HepG2 (cell line): Measurements from ENCODE around the gene OGFR. TPM values are rescaled to one million over a fixed set of nuclear protein-coding genes. Genes with fewer than 3 reads are reported as not detected.
A peak's percentile ranks its signal among the peaks of the same experiment; 100 is the strongest.

Experiments
- FOXO1 ChIP-seq: sonication (generic); formaldehyde crosslinking; IDR thresholded peaks from 2 replicates; pipeline ENCODE4 v1.4.0; 2020; ENCODE audit warnings: missing genetic modification reagents
- MED8 ChIP-seq: sonication (generic); formaldehyde crosslinking; IDR thresholded peaks from 2 replicates; pipeline ENCODE4 v1.8.1; 2023; ENCODE audit warnings: mild to moderate bottlenecking, missing genetic modification reagents; ENCODE audit not compliant: insufficient replicate concordance
- PITX1 ChIP-seq: sonication (generic); formaldehyde crosslinking; IDR thresholded peaks from 2 replicates; pipeline ENCODE4 v1.5.1; 2020; ENCODE audit warnings: mild to moderate bottlenecking, missing genetic modification reagents
- PPARG ChIP-seq: conservative IDR thresholded peaks from 2 replicates; pipeline ENCODE4 v1.6.1; 2016; ENCODE audit warnings: missing biosample characterization, missing genetic modification reagents
- REXO4 ChIP-seq: sonication (generic); formaldehyde crosslinking; IDR thresholded peaks from 2 replicates; pipeline ENCODE4 v1.8.0; 2022; ENCODE audit warnings: missing genetic modification reagents, mild to moderate bottlenecking, borderline replicate concordance
- SOX5 ChIP-seq: IDR thresholded peaks from 2 replicates; pipeline ENCODE4 v1.6.1; 2016; ENCODE audit warnings: borderline replicate concordance
- SYNCRIP ChIP-seq: fragments of 200-400 bp; formaldehyde crosslinking; IDR thresholded peaks from 2 replicates; pipeline ENCODE4 v1.6.1; 2018; ENCODE audit warnings: mild to moderate bottlenecking, low read depth, low read length; ENCODE audit not compliant: insufficient read depth
- TP53 ChIP-seq: sonication (generic); formaldehyde crosslinking; conservative IDR thresholded peaks from 2 replicates; pipeline ENCODE4 v1.4.0; 2020; ENCODE audit warnings: missing genetic modification reagents
- ZNF317 ChIP-seq: sonication (generic); formaldehyde crosslinking; IDR thresholded peaks from 2 replicates; pipeline ENCODE4 v1.5.0; 2020; ENCODE audit warnings: mild to moderate bottlenecking, missing genetic modification reagents
- ZNF331 ChIP-seq: sonication (generic); formaldehyde crosslinking; IDR thresholded peaks from 2 replicates; pipeline ENCODE4 v1.4.0; 2020; ENCODE audit warnings: missing genetic modification reagents
- ZNF367 ChIP-seq: sonication (generic); formaldehyde crosslinking; IDR thresholded peaks from 2 replicates; pipeline ENCODE4 v1.4.0; 2020; ENCODE audit warnings: missing genetic modification reagents, borderline replicate concordance
- ZNF562 ChIP-seq: sonication (generic); formaldehyde crosslinking; IDR thresholded peaks from 2 replicates; pipeline ENCODE4 v1.8.0; 2022; ENCODE audit warnings: missing genetic modification reagents, borderline replicate concordance
- ZNF605 ChIP-seq: sonication (generic); formaldehyde crosslinking; IDR thresholded peaks from 2 replicates; pipeline ENCODE4 v1.8.0; 2022; ENCODE audit warnings: mild to moderate bottlenecking, missing genetic modification reagents
- ZNF644 ChIP-seq: IDR thresholded peaks from 2 replicates; pipeline ENCODE4 v1.6.1; 2016; ENCODE audit warnings: low read depth
- polyA plus RNA-seq, 8 experiments: library from polyadenylated mRNA; depleted of rRNA in 3 of 8; stranded (reverse) in 7 of 8; unstranded in 1 of 8; fragments of >200 nt; fragmentation: Illumina TruSeq in 4 of 8; extraction: Trizol in 4 of 8; gene quantifications; 2 replicates each; pipeline versions ENCODE4 v1.2.1 to v1.2.3, GENCODE V29; 2011 to 2016; ENCODE audit warnings: low read depth in 4 of 8, missing spikeins in 1 of 8, mixed read lengths in 1 of 8; ENCODE audit not compliant: insufficient read depth in 1 of 8
- total RNA-seq, 5 experiments: library from RNA; depleted of rRNA; stranded (reverse); fragments of >200 nt; fragmentation: Illumina TruSeq; extraction: Trizol; gene quantifications; 2 replicates each; pipeline ENCODE4 v1.2.3, GENCODE V29; 2016; ENCODE audit warnings: low read depth in 1 of 5
- TF ChIP-seq, protein P1 (sequence below): IDR thresholded peaks from 2 replicates; pipeline ENCODE4 v1.6.1; 2018; ENCODE audit warnings: missing genetic modification reagents
- TF ChIP-seq, protein P2 (sequence below): sonication (generic); formaldehyde crosslinking; IDR thresholded peaks from 2 replicates; pipeline ENCODE4 v1.4.0; 2020; ENCODE audit warnings: low read depth, mild to moderate bottlenecking, missing genetic modification reagents
- TF ChIP-seq, protein P3 (sequence below): IDR thresholded peaks from 2 replicates; pipeline ENCODE4 v1.6.1; 2016; ENCODE audit warnings: low read depth, control low read depth
- TF ChIP-seq, protein P4 (sequence below): sonication (generic); formaldehyde crosslinking; IDR thresholded peaks from 2 replicates; pipeline ENCODE4 v1.4.0; 2020; ENCODE audit warnings: missing genetic modification reagents, mild to moderate bottlenecking, borderline replicate concordance

The OGFR gene
- total and polyA plus RNA-seq, 2 of the 13 experiments (the other 11 are each of a cell fraction or from before 2014, with no cell fraction given) = 47.7 to 81.8 TPM

DNA sequence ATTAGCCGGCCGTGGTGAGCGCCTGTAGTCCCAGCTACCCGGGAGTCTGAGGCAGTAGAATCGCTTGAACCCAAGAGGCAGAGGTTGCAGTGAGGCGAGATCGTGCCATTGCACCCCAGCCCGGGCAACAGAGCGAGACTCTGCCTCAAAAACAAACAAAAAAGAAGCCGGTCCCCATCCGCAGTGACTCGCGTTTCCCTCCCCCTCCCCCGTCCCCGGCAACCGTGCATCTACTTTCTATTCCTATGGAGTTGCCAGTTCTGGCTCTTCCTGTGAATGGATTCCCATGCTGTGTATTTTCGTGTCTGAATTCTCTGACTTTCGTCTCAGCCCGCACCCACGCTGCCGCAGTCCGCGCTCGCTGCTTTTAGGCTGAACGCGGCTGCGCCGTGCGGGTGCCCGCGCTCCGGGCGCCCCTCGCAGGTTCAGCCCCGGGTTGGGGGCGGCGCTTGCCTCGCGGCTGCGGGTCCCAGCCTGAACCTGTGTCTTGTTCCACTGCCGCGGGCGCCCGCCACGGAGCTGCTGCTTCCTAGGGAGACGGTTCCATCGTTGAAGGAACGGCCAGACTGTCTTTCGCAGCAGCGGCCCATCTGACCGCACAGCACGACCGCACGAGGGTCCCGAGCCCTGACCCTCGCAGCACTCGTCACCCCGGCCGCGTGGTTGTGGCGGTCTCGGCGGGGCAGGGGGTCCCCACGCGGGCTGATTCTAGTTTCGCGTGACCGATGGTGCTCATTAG, 9.4 kb upstream of the OGFR start (continued):
- TF ChIP-seq ZNF317 (CRISPR knock-in tag) = no peak
- 0 out of 2 replicates have a peak, but pooled peaks have one; percentile 78 for TF ChIP-seq ZNF367 (CRISPR knock-in tag)
- TF ChIP-seq, protein P1, sequence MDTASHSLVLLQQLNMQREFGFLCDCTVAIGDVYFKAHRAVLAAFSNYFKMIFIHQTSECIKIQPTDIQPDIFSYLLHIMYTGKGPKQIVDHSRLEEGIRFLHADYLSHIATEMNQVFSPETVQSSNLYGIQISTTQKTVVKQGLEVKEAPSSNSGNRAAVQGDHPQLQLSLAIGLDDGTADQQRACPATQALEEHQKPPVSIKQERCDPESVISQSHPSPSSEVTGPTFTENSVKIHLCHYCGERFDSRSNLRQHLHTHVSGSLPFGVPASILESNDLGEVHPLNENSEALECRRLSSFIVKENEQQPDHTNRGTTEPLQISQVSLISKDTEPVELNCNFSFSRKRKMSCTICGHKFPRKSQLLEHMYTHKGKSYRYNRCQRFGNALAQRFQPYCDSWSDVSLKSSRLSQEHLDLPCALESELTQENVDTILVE (CRISPR knock-in tag) = no peak
- no peak for TF ChIP-seq SYNCRIP
- peak; percentile 31 for TF ChIP-seq MED8
- no peak for TF ChIP-seq ZNF644
- TF ChIP-seq PITX1 (CRISPR knock-in tag) = peak; percentile 33; the same call in 1 of the 2 replicates
- TF ChIP-seq TP53 (CRISPR knock-in tag) = 0 out of 2 replicates have a peak, but pooled peaks have one; percentile 31
- no peak for TF ChIP-seq ZNF562
- TF ChIP-seq FOXO1 (CRISPR knock-in tag) = peak; percentile 62; the same call in 1 of the 2 replicates
- TF ChIP-seq REXO4 (CRISPR knock-in tag) = no peak; the same call in 1 of the 2 replicates
- TF ChIP-seq, protein P2, sequence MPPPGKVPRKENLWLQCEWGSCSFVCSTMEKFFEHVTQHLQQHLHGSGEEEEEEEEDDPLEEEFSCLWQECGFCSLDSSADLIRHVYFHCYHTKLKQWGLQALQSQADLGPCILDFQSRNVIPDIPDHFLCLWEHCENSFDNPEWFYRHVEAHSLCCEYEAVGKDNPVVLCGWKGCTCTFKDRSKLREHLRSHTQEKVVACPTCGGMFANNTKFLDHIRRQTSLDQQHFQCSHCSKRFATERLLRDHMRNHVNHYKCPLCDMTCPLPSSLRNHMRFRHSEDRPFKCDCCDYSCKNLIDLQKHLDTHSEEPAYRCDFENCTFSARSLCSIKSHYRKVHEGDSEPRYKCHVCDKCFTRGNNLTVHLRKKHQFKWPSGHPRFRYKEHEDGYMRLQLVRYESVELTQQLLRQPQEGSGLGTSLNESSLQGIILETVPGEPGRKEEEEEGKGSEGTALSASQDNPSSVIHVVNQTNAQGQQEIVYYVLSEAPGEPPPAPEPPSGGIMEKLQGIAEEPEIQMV = 0 out of 2 replicates have a peak, but pooled peaks have one; percentile 50
- peak; percentile 40; the same call in 1 of the 2 replicates for TF ChIP-seq ZNF331 (CRISPR knock-in tag)
- TF ChIP-seq ZNF605 (CRISPR knock-in tag) = no peak; the same call in 1 of the 2 replicates
- TF ChIP-seq, protein P3, sequence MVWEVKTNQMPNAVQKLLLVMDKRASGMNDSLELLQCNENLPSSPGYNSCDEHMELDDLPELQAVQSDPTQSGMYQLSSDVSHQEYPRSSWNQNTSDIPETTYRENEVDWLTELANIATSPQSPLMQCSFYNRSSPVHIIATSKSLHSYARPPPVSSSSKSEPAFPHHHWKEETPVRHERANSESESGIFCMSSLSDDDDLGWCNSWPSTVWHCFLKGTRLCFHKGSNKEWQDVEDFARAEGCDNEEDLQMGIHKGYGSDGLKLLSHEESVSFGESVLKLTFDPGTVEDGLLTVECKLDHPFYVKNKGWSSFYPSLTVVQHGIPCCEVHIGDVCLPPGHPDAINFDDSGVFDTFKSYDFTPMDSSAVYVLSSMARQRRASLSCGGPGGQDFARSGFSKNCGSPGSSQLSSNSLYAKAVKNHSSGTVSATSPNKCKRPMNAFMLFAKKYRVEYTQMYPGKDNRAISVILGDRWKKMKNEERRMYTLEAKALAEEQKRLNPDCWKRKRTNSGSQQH (CRISPR knock-in tag) = peak; percentile 63; the same call in 1 of the 2 replicates
- no peak for TF ChIP-seq SOX5
- TF ChIP-seq, protein P4, sequence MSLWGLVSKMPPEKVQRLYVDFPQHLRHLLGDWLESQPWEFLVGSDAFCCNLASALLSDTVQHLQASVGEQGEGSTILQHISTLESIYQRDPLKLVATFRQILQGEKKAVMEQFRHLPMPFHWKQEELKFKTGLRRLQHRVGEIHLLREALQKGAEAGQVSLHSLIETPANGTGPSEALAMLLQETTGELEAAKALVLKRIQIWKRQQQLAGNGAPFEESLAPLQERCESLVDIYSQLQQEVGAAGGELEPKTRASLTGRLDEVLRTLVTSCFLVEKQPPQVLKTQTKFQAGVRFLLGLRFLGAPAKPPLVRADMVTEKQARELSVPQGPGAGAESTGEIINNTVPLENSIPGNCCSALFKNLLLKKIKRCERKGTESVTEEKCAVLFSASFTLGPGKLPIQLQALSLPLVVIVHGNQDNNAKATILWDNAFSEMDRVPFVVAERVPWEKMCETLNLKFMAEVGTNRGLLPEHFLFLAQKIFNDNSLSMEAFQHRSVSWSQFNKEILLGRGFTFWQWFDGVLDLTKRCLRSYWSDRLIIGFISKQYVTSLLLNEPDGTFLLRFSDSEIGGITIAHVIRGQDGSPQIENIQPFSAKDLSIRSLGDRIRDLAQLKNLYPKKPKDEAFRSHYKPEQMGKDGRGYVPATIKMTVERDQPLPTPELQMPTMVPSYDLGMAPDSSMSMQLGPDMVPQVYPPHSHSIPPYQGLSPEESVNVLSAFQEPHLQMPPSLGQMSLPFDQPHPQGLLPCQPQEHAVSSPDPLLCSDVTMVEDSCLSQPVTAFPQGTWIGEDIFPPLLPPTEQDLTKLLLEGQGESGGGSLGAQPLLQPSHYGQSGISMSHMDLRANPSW (CRISPR knock-in tag) = peak; percentile 80; the same call in 1 of the 2 replicates
- TF ChIP-seq PPARG (CRISPR knock-in tag) = no peak; the same call in 1 of the 2 replicates
- TF ChIP-seq, all 625 proteins: peak for 320
